ENCODE data around the gene TSPAN7.

- TF ChIP-seq CTCF (IDR thresholded peaks at IDR 0.05; ENCODE audit: low read length) (no peak), EZH2 (IDR thresholded peaks at IDR 0.05; ENCODE audit: borderline replicate concordance, low read length) (no peak)
These were observed at the start of gene TSPAN7 for GRCh38 chrX:38561126-38561868.
